ENCODE results near the gene TMEM245. TPM values are rescaled to one million over a fixed set of nuclear protein-coding genes. Genes with fewer than 3 reads are reported as not detected.
"Not testable (repeated sequence)": the region's sequence is repeated elsewhere in the genome, so short reads cannot be mapped to it uniquely, and the experiment has no call there.

TMEM245 gene
- total RNA-seq, 1 experiment from 2014 or later, result 34.8 TPM

DNA sequence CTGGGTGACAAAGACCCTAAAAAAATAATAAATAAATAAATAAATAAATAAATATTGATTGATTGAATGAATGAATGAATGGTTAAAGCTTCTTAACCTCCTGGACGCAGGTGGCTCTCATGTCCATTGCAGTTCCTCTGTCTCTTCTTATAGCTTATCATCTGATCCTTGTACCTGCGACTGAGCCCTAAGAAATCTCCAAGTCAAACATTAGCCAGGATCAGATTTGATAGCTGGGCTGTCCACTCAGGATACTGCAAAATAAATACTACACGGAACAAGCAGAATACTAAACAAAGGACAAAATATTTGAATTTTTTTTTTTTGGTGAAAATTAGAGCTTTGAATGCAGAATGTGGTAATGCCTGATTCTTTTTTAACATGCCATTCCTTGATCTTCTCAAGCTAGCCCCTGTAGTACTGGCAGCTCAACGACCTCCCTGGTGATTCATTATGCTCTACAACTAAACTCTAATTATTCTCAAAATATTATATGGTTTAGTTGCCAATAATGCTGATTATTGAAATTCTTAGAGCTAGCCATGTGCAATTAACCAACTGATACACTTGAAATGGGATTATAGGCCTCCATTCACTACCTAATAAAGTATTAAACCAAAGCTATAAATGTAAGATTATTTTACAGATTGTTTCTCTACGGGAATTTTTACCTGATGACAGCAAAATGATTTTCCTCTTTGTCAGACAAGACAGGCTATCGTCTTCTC is 9.9 kb upstream of the TMEM245 start:
- BruUV-seq (replicated peaks), result no TSS peak
- H4K20me1 ChIP-seq (ENCODE audit: insufficient read depth), result no peaks in the 10 kb centered on the region
- ChIA-PET RAD21 (ENCODE audit: low non-redundant PET in 1 of 2, low total read pairs in 2 of 2, uncharacterized antibody in 2 of 2, unreplicated experiment in 2 of 2) (no interaction called here), POLR2A (interaction anchor here (0.8 kb wide), 1 partner anchor 10 kb away, joined by 3 read pairs; the partner anchor contains the start of gene TMEM245), CTCF (no interaction called here)
- intact Hi-C loops (cut with micrococcal nuclease), result no loop called here
- H3K9ac ChIP-seq (ENCODE audit: low read length), result no peak overlapping the region
- no peaks in the 10 kb centered on the region for H3K27me3 ChIP-seq (ENCODE audit: insufficient read depth, low read length)
- no peak for TF ChIP-seq YY1 (IDR thresholded peaks at IDR 0.05; ENCODE audit: extremely low read depth, insufficient replicate concordance, low read depth, low read length)
- no peak for DNase-seq (ENCODE audit: low read depth, low spot score)
- H3K79me2 ChIP-seq (ENCODE audit: insufficient read depth, low read length), result no peaks in the 10 kb centered on the region
- ATAC-seq, result no peak
- no peaks in the 10 kb centered on the region for H3K36me3 ChIP-seq (ENCODE audit: control insufficient read depth in 1 of 2, insufficient read depth in 2 of 2, low read length in 2 of 2)
- no peaks in the 10 kb centered on the region for H3K9me3 ChIP-seq (ENCODE audit: control insufficient read depth in 1 of 2, insufficient read depth in 1 of 2, low read depth in 1 of 2, low read length in 2 of 2)
- H2AFZ ChIP-seq (ENCODE audit: low read depth, low read length, poor library complexity, severe bottlenecking), result no peak overlapping the region
- H3K4me2 ChIP-seq (ENCODE audit: low read length), result no peak overlapping the region
- no peak overlapping the region for H3K4me3 ChIP-seq (replicated peaks in 1 of 2; ENCODE audit: low read depth in 1 of 2, low read length in 2 of 2)
- no peaks in the 10 kb centered on the region for H3K9me2 ChIP-seq (ENCODE audit: insufficient read depth)
- no peaks in the 10 kb centered on the region for H3K4me1 ChIP-seq (ENCODE audit: control insufficient read depth in 1 of 2, insufficient read depth in 2 of 2, low read length in 2 of 2)
- no peak overlapping the region for H3K27ac ChIP-seq (ENCODE audit: low read depth, low read length)

DNA sequence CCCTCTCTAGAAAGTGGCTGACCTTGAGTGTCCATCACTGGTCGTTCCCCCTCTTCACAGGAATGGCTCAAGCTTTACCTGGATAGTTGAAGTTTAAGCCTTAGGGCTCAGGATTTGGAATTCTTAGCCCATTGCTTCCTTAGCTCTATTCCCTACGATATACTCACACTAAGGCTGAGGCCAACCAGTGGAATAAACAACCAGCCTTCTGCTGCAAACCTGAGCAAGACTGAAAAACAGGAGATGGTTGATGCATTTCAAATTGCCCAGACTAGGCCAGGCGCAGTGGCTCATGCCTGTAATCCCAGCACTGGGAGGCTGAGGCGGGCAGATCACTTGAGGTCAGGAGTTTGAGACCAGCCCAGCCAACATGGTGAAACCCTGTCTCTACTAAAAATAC is 6.9 kb upstream of the TMEM245 start:
- H3K27me3 ChIP-seq (ENCODE audit: insufficient read depth, low read length); H3K9me3 ChIP-seq (ENCODE audit: control insufficient read depth in 1 of 2, insufficient read depth in 1 of 2, low read depth in 1 of 2, low read length in 2 of 2); POLR2A ChIA-PET; H4K20me1 ChIP-seq (ENCODE audit: insufficient read depth); intact Hi-C loops (cut with micrococcal nuclease); H3K4me2 ChIP-seq (ENCODE audit: low read length); H3K27ac ChIP-seq (ENCODE audit: low read depth, low read length); H3K79me2 ChIP-seq (ENCODE audit: insufficient read depth, low read length); H3K36me3 ChIP-seq (ENCODE audit: control insufficient read depth in 1 of 2, insufficient read depth in 2 of 2, low read length in 2 of 2); H2AFZ ChIP-seq (ENCODE audit: low read depth, low read length, poor library complexity, severe bottlenecking); H3K9me2 ChIP-seq (ENCODE audit: insufficient read depth); H3K9ac ChIP-seq (ENCODE audit: low read length); H3K4me3 ChIP-seq (replicated peaks in 1 of 2; ENCODE audit: low read depth in 1 of 2, low read length in 2 of 2); DNase-seq (ENCODE audit: low read depth, low spot score); RAD21 ChIA-PET (ENCODE audit: low non-redundant PET in 1 of 2, low total read pairs in 2 of 2, uncharacterized antibody in 2 of 2, unreplicated experiment in 2 of 2); BruUV-seq (replicated peaks); H3K4me1 ChIP-seq (ENCODE audit: control insufficient read depth in 1 of 2, insufficient read depth in 2 of 2, low read length in 2 of 2); CTCF ChIA-PET; ATAC-seq: not testable (repeated sequence)

DNA sequence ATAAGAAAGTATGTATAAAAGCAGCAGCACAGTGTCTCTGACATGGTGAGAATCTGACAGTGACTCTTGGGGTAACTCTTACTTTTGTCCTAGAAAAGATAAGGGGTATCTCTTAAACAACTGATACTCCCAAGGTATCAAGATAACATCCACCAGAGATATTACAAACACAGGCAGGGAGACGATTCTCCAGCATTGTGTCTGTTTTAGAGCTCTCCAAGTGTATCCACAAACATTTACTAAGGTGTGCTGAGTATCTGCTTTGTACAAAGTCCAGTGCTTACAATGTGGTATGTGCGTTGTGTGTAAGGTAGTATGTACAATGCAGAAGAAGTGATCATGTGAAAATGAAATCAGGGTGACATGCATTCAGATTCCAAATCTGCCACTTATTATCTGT is 4.4 kb upstream of the TMEM245 start:
- Histone ChIP-seq H3K4me2 (ENCODE audit: low read length) (no peak overlapping the region), H3K79me2 (ENCODE audit: insufficient read depth, low read length) (peaks cover 6% of the 10 kb centered on the region), H3K27ac (ENCODE audit: low read depth, low read length) (no peak overlapping the region), H3K4me3 (replicated peaks in 1 of 2; ENCODE audit: low read depth in 1 of 2, low read length in 2 of 2) (no peak overlapping the region), H3K9me3 (ENCODE audit: control insufficient read depth in 1 of 2, insufficient read depth in 1 of 2, low read depth in 1 of 2, low read length in 2 of 2) (no peaks in the 10 kb centered on the region), H2AFZ (ENCODE audit: low read depth, low read length, poor library complexity, severe bottlenecking) (no peak overlapping the region), H4K20me1 (ENCODE audit: insufficient read depth) (no peaks in the 10 kb centered on the region), H3K4me1 (ENCODE audit: control insufficient read depth in 1 of 2, insufficient read depth in 2 of 2, low read length in 2 of 2) (peaks cover 4 to 11% of the 10 kb centered on the region in 2 experiments), H3K9me2 (ENCODE audit: insufficient read depth) (no peaks in the 10 kb centered on the region), H3K9ac (ENCODE audit: low read length) (no peak overlapping the region), H3K36me3 (ENCODE audit: control insufficient read depth in 1 of 2, insufficient read depth in 2 of 2, low read length in 2 of 2) (no peaks in the 10 kb centered on the region), H3K27me3 (ENCODE audit: insufficient read depth, low read length) (no peaks in the 10 kb centered on the region)
- POLR2A ChIA-PET, result no interaction called here
- DNase-seq (ENCODE audit: low read depth, low spot score), result no peak
- RAD21 ChIA-PET (ENCODE audit: low non-redundant PET in 1 of 2, low total read pairs in 2 of 2, uncharacterized antibody in 2 of 2, unreplicated experiment in 2 of 2), result no interaction called here
- intact Hi-C loops (cut with micrococcal nuclease), result no loop called here
- no TSS peak for BruUV-seq (replicated peaks)
- ATAC-seq, result no peak
- CTCF ChIA-PET, result no interaction called here
- TF ChIP-seq POLR2AphosphoS5 (IDR thresholded peaks at IDR 0.05; ENCODE audit: low read depth, low read length), result no peak
- TF ChIP-seq EGR1 (IDR thresholded peaks at IDR 0.05; ENCODE audit: low read depth), result no peak
- no peak for TF ChIP-seq CBX3 (IDR thresholded peaks at IDR 0.05; ENCODE audit: low read depth)
- TF ChIP-seq, protein P1, sequence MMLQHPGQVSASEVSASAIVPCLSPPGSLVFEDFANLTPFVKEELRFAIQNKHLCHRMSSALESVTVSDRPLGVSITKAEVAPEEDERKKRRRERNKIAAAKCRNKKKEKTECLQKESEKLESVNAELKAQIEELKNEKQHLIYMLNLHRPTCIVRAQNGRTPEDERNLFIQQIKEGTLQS (IDR thresholded peaks at IDR 0.05), result no peak
- no peak for TF ChIP-seq ZFX (IDR thresholded peaks at IDR 0.05)
- TF ChIP-seq ELF1 (IDR thresholded peaks at IDR 0.05; ENCODE audit: borderline replicate concordance, low read depth), result no peak
- no peak for TF ChIP-seq POLR2A (IDR thresholded peaks at IDR 0.05; ENCODE audit: borderline replicate concordance, extremely low read depth, insufficient read depth, insufficient read length)
- TF ChIP-seq FOSL1 (IDR thresholded peaks at IDR 0.05; ENCODE audit: low read depth), result no peak
- no peak for TF ChIP-seq CTCF (IDR thresholded peaks at IDR 0.05 in 2 of 3, conservative IDR thresholded peaks at IDR 0.05 in 1 of 3; ENCODE audit: borderline replicate concordance in 1 of 3, insufficient read depth in 1 of 3, low read depth in 2 of 3, low read length in 2 of 3)
- TF ChIP-seq TCF7L2 (IDR thresholded peaks at IDR 0.05; ENCODE audit: borderline replicate concordance, extremely low read depth, insufficient read depth, insufficient read length), result no peak
